Measurements from ENCODE around the gene TMEM187.

The TMEM187 gene
- total RNA-seq = 2.1 to 5.0 (median 3.1) reads per million in 4 donors

GRCh38 chrX:153972368-153973126, at the start of gene TMEM187:
Gene TMEM187, plus strand, starts transcription at chrX:153972754. Its CDS starts 9,309 bp downstream, at chrX:153982063.
- DNase-seq = peak; percentile 78 to 93 (median 78)

- DNase-seq = no peak
Observed at GRCh38 chrX:153922932-153923857, 49.4 kb upstream of the TMEM187 start.

- peak in 3 of 5 donors; percentile 31 to 63 (median 38) for DNase-seq
Observed at GRCh38 chrX:153924149-153924861, 48.2 kb upstream of the TMEM187 start.

- peak in 1 of 5 donors; percentile 66 for DNase-seq
Observed at GRCh38 chrX:153925387-153925738, 47.2 kb upstream of the TMEM187 start.

DNA sequence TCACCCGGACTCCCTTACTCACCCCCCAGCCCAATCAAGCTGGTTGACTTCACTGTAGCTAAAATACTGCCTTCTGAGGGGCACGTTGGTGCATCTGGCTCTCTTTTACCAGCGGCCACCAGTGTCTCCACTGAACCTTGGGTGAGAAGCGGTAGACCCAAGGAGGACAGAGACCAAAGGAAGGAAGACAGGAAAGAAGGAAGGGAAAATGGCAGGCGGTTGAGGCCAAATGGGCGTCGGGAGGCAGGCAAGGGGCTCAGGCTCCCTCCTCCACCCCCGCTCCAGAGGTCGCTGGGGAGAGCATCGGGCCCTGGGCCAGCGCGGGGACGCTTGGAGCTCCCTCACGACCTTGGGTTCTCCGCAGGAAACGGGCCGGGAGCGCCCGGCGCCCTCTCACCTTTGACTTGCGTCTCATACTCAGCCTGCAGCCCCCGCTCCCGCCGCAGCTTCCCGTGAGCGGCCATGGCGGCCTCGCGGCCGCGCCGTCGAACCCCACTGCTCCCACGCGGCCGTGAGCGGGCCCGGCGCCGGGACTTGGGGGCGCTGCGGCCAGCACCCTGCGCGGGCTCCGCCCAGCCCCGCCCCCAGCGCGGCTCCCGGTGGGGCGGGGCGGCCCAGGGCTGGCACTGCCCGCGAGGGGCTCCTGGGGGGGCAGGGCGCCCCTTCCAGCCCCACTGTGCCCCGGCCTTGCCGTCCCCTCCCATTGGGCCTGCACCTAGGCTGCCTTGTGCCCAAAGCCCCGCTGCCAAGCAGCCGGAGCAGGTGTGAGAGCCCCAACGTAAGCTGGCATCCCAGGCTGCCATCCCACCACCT, 46.6 kb upstream of the TMEM187 start, which contains the start of gene ARHGAP4:
Gene ARHGAP4 (minus strand): TSS at position 526 of the 813 bp plus-strand sequence. CDS start 62 bp downstream, at position 464.
- peak in 2 of 5 donors; percentile 42 to 74 for DNase-seq

DNA sequence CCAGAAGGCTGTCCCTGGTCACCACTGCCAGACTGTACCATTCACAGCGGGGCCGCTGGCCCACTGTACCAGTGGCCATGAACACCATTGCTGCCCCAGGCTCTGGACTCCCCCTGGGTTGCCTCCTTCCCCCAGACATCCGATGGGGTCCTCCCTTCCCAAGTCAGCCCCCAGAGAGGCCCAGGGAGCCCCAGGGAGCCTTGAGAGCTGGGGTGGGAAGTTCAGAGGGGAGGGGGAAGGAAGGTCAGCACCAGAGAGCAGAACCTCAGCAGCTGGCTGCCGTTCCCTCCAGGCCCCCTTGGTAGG, 46.0 kb upstream of the TMEM187 start:
- DNase-seq = no peak

DNA sequence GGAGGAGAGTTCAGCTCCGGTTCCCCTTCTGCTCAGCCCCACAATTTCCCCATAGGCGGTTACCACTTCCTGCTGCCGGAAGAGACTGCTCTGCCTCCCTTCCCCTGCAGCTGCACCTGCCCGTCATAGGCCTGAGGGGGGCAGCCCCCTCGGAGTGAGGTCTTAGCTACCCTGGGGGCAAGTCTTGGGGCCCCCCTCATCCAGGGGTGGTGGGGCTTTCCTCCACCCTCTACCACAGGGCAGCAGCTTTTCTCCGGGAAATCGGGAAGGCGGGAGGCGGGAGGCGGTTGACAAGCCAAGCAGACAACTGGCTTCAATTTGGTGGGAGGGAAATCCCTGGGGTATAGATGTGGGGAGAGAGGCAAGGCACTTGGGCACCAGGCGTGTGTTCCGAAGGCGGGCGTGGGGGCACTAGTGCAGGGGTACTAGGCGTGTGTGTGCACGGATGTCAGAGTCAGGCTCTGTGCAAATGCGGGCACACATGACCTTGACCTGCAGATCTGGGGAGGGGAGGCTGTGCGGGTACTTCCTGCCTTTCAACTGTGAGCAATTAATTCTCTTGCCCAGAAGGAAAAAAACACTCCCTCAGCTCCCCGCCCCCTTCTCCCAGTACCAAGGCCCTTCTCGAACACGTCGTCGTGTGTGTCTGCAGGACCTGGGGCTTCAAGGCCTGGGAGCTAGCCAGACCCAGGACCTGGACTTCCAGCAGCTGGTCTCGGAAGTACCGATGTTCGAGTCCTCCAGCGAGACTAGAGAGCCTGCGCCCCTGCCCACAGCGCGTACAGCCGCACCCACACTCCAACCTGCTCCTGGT, 45.5 kb upstream of the TMEM187 start:
- DNase-seq = peak; percentile 61 to 92 (median 72)

GRCh38 chrX:153927672-153927921, 45.0 kb upstream of the TMEM187 start:
- no peak for DNase-seq

GRCh38 chrX:153927922-153928760, 44.4 kb upstream of the TMEM187 start:
- DNase-seq = peak; percentile 87 to 99 (median 89)

GRCh38 chrX:153928846-153929245, 43.7 kb upstream of the TMEM187 start:
- no peak for DNase-seq

DNA sequence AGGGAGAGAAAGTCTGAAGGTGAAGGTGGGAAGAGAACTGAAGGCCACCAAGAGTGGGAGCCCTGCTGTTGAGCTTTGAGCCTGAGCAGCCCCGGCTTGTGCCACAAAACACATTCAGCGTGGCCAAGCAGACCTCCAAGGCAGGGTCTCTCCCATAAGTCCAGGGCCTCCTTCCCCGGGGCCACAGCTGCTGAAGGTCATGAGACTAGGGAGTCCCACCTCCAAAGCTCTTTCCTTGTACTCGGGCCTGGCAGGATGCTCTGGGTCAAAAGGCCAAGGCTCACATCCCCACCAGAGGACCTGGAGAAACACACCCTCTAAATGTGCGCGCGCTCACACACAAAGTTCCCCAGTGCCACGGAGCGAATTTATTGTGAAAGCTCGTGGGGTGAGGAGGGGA, 43.0 kb upstream of the TMEM187 start:
- DNase-seq = no peak

DNA sequence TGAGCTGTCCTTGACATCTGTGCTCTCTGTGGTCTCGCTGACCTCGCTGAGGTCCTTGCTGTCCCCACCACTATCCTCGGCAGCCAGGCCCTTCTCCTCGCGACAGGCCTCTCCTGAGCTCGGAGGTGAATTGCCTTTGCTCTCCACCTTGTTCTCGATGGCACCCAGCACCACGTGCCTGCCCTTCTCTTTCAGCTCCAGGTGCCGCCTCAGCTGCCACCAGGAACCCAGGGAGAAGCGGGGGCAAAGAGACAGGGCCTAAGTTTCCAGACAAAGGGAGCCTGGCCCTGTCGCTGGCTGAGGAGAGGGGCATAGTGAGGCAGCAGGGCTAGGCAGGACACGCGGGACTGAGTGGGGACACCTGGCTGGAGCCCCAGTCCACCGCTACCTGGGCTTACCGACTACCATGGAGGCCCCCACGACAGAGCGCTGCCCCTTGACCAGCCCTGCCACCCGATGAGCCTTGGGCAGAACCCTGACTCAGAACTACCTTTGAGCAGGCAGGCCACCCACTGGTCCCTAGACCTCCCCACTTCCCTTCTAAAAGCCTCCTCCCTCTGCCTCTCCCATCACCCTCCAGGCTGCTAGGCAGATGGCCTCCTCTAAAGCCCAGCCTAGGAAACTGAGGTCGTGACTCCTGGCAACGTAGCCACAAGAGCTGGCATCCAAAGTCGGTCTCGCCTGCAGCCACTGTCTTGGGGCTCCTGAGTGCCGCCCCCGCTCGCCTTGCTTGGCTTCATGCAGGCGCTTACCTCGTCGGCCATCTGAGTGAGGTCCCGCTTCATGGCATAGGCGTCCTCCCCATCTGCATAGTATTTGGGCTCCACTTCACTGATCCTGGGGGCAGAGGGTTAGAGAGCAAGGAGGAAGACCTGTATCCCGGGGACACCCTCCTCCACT, 42.3 kb upstream of the TMEM187 start:
- no peak for DNase-seq

DNA sequence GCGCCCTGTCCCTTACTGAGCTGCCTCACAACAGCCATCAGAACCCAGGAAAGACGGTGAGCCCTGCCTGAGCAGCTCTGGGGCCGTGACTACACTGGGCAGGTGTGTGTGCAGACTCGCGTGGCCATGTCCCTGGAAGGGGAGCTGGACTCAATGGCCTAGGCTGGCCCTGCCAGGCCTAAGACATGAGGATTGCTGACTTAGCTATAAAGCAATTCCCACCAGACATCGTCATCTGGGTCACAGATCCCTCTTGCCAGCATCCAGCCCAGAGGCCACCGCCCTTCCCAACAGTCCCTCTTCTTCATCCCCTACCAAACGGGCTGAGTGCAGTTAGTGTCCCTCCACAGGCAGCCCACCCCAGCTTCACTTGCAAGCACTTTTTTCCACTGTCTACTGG, 41.4 kb upstream of the TMEM187 start:
- no peak for DNase-seq

DNA sequence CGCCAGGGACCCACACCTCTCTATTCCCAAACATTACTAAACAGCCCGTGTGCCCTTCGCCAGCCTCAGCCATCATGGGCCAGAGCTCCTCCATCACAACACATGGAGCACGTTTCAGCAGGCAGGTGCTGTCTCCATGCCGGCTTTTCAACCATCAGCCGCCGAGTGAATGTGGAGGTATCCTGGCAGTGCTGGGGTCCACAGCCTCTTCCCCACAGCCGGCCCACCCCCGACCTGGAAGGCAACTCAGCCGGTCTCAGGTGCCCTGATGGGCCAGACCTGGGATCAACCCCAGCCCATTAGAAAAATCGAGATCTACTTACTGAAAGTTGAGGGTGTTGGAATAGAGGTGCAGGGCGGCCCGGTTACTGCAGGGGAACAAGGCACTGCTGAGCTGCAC, 40.8 kb upstream of the TMEM187 start:
- no peak for DNase-seq

DNA sequence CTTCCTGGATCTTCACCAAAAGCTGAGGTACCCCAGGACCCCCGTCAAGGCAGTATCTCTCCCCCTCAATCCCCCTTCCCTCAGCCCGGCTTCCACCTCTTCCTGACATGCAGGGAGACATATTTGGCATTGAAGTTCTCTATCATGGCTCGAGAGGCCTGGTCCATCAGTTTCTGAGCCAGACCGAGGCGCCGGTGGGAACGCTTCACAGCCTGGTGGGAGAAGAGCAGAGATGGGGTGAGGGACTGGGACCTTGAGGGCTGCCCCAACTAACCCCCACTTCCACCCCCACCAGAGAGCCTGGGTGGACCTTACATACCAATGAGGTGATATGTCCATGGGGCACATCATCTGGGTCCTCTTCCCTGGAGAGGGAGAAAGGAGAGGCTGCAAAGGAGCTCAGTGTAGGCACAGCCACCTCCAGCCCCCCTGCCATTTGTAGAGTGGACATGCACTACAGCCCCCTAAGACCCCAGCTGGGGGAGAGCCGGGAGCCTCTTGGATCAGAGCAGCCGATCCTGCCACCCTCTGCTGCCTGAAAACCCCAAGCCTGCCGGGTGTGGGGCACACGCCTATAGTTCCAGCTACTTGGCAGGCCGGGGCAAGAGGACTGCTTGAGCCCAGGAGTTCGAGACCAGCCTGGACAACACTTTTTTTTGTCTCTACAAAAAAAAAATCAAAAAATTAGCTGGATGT, 40.2 kb upstream of the TMEM187 start:
- no peak for DNase-seq

GRCh38 chrX:153933748-153934147, 38.8 kb upstream of the TMEM187 start:
- DNase-seq = no peak

DNA sequence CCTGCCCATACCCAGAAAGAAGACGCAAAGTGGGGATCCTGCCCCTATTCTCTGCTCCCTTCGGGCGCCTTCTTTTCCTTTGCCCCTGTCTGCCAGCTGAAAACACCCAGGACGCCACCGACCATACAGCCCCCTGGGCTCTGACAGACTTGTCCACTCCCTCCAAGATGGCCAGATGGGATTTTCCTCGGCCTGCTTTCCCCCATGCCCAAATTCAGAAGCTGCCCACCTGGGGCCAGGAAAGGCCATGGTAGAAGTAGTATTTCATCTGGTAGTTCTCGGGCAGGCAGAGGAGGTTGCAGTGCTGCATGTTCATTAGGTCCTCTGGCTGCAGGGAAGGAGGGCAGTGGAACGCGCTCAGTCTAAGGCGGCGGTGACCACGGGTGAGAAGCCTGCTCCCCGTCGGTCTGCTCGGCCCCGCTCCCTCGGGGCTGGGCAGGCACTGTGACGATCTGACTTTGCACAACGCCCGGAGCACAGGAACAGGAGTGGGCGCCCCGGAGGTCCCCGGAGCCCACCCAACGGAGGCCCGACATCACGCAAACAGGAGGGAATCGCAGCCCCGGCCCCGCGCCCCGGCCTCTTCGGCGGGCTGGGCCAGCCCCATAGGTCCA, 38.3 kb upstream of the TMEM187 start:
- DNase-seq = no peak

- peak in 4 of 5 donors; percentile 27 to 59 (median 50) for DNase-seq
Observed at GRCh38 chrX:153934762-153935325, 37.7 kb upstream of the TMEM187 start, which contains the start of gene NAA10. Gene NAA10, minus strand, starts transcription at chrX:153935037. Its CDS starts 133 bp downstream, at chrX:153934904.

Data from T-helper 1 cell (primary cell).